Transverse colon (tissue), 3 donors: ENCODE data around the gene MTLN.

ENCODE experiments used
- POLR2A ChIP-seq: fragments of 450-650 bp; IDR thresholded peaks from one replicate; pipeline ENCODE4 v1.6.1; 2016; ENCODE audit warnings: antibody characterized with exemption, mild to moderate bottlenecking, moderate library complexity
- TF ChIP-seq, protein P1 (sequence below), 5 experiments: fragments of 200-600 bp in 3 of 5; fragments of 450-650 bp in 2 of 5; sonication (generic) in 3 of 5; IDR thresholded peaks; 1 replicate in 2 of 5; 2 replicates in 3 of 5; pipeline ENCODE4 v1.5.1; 2016 to 2017; ENCODE audit warnings: antibody characterized with exemption in 5 of 5, inconsistent platforms in 3 of 5, mild to moderate bottlenecking in 2 of 5, moderate library complexity in 1 of 5

DNA sequence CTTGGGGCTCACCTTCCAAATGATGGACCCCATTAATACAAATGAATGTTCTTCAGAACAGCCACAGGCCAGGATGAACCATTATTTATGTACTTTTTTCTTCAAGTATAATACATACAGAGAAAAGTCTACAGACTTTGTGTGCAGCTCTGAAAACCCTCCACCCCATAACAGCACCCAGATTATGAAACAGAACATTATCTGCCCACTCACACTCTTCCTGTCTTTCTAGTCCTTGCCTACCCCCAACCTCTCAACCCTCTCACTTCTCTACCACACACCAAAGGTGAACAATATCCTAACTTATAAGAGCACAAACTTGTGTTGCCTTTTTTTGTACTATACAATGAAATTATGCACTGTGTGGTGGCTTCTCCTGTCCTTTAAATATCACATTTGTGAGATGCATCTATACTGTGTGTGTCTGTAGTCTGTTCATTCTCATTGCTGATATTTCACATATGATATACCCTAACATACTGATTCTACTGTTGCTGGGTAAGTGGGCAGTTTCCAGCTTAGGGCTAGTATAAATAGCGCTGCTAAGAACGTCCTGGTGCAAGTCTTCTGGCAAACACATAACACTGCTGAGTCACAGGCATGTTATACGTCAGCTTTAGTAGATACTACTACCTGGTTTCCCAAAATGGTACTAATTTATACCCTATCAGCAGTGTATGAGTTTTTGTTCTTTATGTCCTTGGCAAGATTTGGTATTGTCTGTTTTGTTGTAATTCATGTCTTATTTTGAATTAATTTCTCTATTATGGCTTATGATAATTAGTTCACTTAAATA, 6.5 kb downstream of the MTLN start:
- TF ChIP-seq, protein P1, sequence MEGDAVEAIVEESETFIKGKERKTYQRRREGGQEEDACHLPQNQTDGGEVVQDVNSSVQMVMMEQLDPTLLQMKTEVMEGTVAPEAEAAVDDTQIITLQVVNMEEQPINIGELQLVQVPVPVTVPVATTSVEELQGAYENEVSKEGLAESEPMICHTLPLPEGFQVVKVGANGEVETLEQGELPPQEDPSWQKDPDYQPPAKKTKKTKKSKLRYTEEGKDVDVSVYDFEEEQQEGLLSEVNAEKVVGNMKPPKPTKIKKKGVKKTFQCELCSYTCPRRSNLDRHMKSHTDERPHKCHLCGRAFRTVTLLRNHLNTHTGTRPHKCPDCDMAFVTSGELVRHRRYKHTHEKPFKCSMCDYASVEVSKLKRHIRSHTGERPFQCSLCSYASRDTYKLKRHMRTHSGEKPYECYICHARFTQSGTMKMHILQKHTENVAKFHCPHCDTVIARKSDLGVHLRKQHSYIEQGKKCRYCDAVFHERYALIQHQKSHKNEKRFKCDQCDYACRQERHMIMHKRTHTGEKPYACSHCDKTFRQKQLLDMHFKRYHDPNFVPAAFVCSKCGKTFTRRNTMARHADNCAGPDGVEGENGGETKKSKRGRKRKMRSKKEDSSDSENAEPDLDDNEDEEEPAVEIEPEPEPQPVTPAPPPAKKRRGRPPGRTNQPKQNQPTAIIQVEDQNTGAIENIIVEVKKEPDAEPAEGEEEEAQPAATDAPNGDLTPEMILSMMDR (IDR thresholded peaks at IDR 0.05), result no peak
- TF ChIP-seq POLR2A, result no peak
